ENCODE results near the gene ASTN2.

The ASTN2 gene

GRCh38 chr9:116688806-116689485, 725.9 kb downstream of the ASTN2 start:
- DNase-seq = no peak

- peak in 1 of 2 donors; percentile 19 for DNase-seq
These were observed 727.1 kb downstream of the ASTN2 start for GRCh38 chr9:116687754-116688135.

GRCh38 chr9:116687074-116687753, 727.6 kb downstream of the ASTN2 start, which contains the start of gene TRIM32:
Gene TRIM32, plus strand, starts transcription at chr9:116687305. Its CDS starts 10,438 bp downstream, at chr9:116697743.
- peak; percentile 96 for DNase-seq

- no peak for DNase-seq
These were observed 728.2 kb downstream of the ASTN2 start for GRCh38 chr9:116686693-116687073.

- no peak for DNase-seq
These were observed 728.7 kb downstream of the ASTN2 start for GRCh38 chr9:116686135-116686534.

GRCh38 chr9:116685166-116685565, 729.7 kb downstream of the ASTN2 start:
- DNase-seq = no peak

GRCh38 chr9:116683535-116683934, 731.3 kb downstream of the ASTN2 start:
- DNase-seq = no peak

GRCh38 chr9:116674210-116674980, 740.5 kb downstream of the ASTN2 start:
- DNase-seq = no peak

GRCh38 chr9:116673375-116673774, 741.5 kb downstream of the ASTN2 start:
- DNase-seq = no peak

- DNase-seq = no peak
These were observed 743.3 kb downstream of the ASTN2 start for GRCh38 chr9:116671605-116672004.

GRCh38 chr9:116668970-116669695, 745.7 kb downstream of the ASTN2 start:
- DNase-seq = no peak

GRCh38 chr9:116663581-116663980, 751.3 kb downstream of the ASTN2 start:
- DNase-seq = no peak

GRCh38 chr9:116662646-116663310, 752.1 kb downstream of the ASTN2 start:
- DNase-seq = no peak

- no peak for DNase-seq
These were observed 753.6 kb downstream of the ASTN2 start for GRCh38 chr9:116661037-116661954.

- DNase-seq = no peak
These were observed 756.6 kb downstream of the ASTN2 start for GRCh38 chr9:116658265-116658664.

GRCh38 chr9:116656977-116657376, 757.9 kb downstream of the ASTN2 start:
- DNase-seq = no peak

GRCh38 chr9:116656501-116656971, 758.3 kb downstream of the ASTN2 start:
- no peak for DNase-seq

- DNase-seq = no peak
These were observed 760.9 kb downstream of the ASTN2 start for GRCh38 chr9:116654059-116654355.

GRCh38 chr9:116653348-116654058, 761.4 kb downstream of the ASTN2 start:
- no peak for DNase-seq

GRCh38 chr9:116647515-116647809, 767.4 kb downstream of the ASTN2 start:
- DNase-seq = no peak

Measured in stimulated activated CD4-positive, alpha-beta T cell treated with anti-CD3 and anti-CD28 coated beads, Interleukin-2, amount 100 ng/mL, for 24 hours (primary cell).